ENCODE results near the gene NXPE3. TPM values are rescaled to one million over a fixed set of nuclear protein-coding genes. Genes with fewer than 3 reads are reported as not detected.
A peak's percentile ranks its signal among the peaks of the same experiment; 100 is the strongest.

NXPE3 gene
- total RNA-seq, 4 donors from 2014 or later, result 1.4 to 62.7 (median 3.2) TPM

DNA sequence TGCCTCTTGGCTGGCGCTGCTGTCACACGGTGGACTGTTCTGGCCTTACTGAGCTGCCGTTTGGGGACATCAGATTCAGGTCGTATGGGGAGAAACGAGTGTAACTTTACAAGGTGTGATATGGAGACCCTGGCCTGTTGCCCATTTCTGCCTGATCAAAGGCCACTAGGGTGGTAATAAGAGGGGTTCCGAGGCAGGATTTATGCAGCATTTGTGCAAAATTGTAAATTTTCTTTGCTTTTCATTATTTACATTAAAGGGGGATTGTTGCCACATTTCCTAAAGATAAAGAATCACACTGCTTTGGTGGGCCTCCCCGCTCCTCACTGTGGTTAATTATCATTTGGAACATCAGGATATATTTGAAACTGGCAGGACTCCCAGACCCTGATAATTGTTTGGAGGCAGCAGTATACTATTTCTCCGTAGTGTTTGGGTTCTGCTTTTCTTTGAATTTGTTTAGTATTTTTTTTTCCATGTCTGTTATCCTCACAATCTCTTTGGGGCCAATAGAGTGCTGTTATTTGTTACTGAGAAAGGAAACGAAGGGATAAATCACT lies 891 bp downstream of the NXPE3 start:
- DNase-seq, result no peak
- peaks cover 0 to 14% (median 0%) of the 10 kb centered on the region in 3 donors for H3K36me3 ChIP-seq
- TF ChIP-seq POLR2A (IDR thresholded peaks at IDR 0.05) (no peak), CTCF (IDR thresholded peaks at IDR 0.05) (no peak)
- H3K4me3 ChIP-seq, result peak overlapping the region; percentile 58 to 87 (median 80)
- H3K9me3 ChIP-seq, result no peaks in the 10 kb centered on the region
- no peaks in the 10 kb centered on the region for H3K27me3 ChIP-seq
- H3K27ac ChIP-seq, result peak overlapping the region; percentile 78 to 92 (median 87)
- peaks cover 0 to 18% (median 4%) of the 10 kb centered on the region in 4 donors for H3K4me1 ChIP-seq

DNA sequence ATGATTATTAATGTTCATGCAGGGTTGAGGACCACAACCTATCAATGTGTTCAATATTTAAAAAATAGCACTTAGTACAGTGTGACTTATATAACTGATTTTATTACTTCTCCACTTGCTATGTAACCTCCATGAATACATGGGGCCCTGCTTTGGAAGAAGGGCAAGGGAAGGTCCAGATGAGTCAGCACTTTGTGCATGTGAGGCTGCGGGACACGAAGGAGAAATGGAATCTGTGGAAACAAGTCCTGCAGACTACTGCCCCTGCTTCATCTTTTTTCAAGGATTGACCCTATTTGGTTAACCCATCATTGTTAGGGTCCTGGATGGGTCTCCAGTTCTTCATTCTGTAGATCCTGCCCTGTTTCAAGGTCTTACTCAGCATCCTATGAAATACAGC lies 1.6 kb downstream of the NXPE3 start:
- Histone ChIP-seq H3K27ac (peak overlapping the region in 2 of 4 donors; percentile 85 to 92), H3K4me3 (no peak overlapping the region), H3K4me1 (peaks cover 0 to 18% (median 4%) of the 10 kb centered on the region in 4 donors), H3K36me3 (peaks cover 0 to 14% (median 0%) of the 10 kb centered on the region in 3 donors), H3K27me3 (no peaks in the 10 kb centered on the region), H3K9me3 (no peaks in the 10 kb centered on the region)
- TF ChIP-seq CTCF (IDR thresholded peaks at IDR 0.05) (no peak), POLR2A (IDR thresholded peaks at IDR 0.05) (no peak)
- no peak for DNase-seq

DNA sequence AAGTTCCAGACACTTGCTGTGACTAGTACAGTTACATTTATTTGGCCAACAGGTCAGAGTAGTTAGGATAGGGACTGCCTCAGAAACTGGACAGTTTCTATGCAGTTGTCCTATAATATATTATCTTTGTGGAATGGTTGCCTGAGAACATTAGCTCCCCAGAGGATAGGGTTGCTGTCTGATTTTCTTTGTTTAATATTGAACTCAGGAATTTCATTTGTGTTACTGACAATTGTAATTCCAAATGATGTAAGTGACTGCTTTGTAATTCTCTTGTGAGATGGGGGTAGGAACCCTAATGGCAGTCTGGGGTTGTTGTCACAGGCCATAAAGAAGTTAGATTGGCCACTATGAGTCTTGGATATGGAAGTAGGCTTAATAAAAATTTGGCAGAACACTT lies 2.2 kb downstream of the NXPE3 start:
- no peak overlapping the region for H3K27ac ChIP-seq
- no peak for DNase-seq
- H3K9me3 ChIP-seq, result no peaks in the 10 kb centered on the region
- TF ChIP-seq CTCF (IDR thresholded peaks at IDR 0.05) (no peak), POLR2A (IDR thresholded peaks at IDR 0.05) (no peak)
- H3K4me1 ChIP-seq, result peaks cover 0 to 18% (median 4%) of the 10 kb centered on the region in 4 donors
- H3K36me3 ChIP-seq, result peaks cover 0 to 19% (median 0%) of the 10 kb centered on the region in 3 donors
- H3K4me3 ChIP-seq, result no peak overlapping the region
- H3K27me3 ChIP-seq, result no peaks in the 10 kb centered on the region

GRCh38 chr3:101784855-101785613 lies 6.0 kb downstream of the NXPE3 start:
- Histone ChIP-seq H3K9me3 (no peaks in the 10 kb centered on the region), H3K27ac (peak overlapping the region in 1 of 4 donors; percentile 12), H3K27me3 (no peaks in the 10 kb centered on the region), H3K4me3 (no peak overlapping the region), H3K36me3 (peaks cover 0 to 34% (median 0%) of the 10 kb centered on the region in 3 donors), H3K4me1 (peaks cover 0 to 12% (median 0%) of the 10 kb centered on the region in 4 donors)
- TF ChIP-seq CTCF (IDR thresholded peaks at IDR 0.05) (no peak), POLR2A (IDR thresholded peaks at IDR 0.05) (no peak)
- DNase-seq, result no peak

DNA sequence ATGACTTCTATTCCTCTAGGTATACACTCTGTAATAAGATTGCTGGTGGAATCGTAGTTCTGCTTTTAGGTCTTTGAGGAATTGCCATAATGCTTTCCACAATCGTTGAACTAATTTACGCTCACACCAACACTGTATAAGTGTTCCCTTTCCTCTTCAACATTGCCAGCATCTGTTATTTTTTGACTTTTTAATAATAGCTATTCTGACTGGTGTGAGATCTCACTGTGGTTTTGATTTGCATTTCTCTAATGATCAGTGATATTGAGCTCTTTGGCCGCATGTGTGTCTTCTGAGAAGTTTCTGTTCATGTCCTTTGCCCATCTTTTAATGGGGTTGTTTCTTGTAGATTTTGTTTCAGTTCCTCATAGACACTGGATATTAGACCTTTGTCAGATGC lies 12.8 kb downstream of the NXPE3 start:
- Histone ChIP-seq H3K4me1 (peaks cover 0 to 7% (median 0%) of the 10 kb centered on the region in 4 donors), H3K36me3 (peaks cover 0 to 8% (median 0%) of the 10 kb centered on the region in 3 donors), H3K4me3 (no peak overlapping the region), H3K9me3 (no peaks in the 10 kb centered on the region), H3K27me3 (no peaks in the 10 kb centered on the region), H3K27ac (peak overlapping the region in 1 of 4 donors; percentile 40)
- TF ChIP-seq CTCF (IDR thresholded peaks at IDR 0.05) (no peak), POLR2A (IDR thresholded peaks at IDR 0.05) (no peak)
- no peak for DNase-seq

Measured in Peyer's patch (tissue), 4 donors.